ENCODE results near the gene E2F3.
"Not testable (repeated sequence)": the region's sequence is repeated elsewhere in the genome, so short reads cannot be mapped to it uniquely, and the experiment has no call there.

E2F3 gene

DNA sequence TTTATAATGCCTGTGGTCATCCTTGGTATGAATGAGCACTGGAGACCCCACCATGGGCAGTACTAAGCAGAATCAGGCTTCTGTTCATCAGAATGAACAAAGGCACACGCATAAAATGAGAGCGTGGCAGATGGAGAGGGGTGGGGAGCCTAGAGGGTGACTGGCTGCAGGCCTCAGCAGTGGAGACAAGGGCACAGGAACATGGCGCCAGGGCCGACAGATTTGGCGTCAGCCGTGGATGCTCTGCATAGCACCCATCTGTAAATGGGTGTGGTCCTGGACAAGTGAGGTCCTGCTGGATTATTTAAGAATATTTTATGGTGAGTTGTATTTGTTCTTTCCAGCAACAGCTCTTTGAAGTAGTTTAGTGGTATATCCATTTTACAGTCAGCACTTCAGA, 33.1 kb downstream of the E2F3 start:
- DNase-seq: no peak

GRCh38 chr6:20436719-20437118, 35.0 kb downstream of the E2F3 start:
- DNase-seq: no peak

- DNase-seq: no peak
These were observed 36.0 kb downstream of the E2F3 start for GRCh38 chr6:20437639-20438038.

DNA sequence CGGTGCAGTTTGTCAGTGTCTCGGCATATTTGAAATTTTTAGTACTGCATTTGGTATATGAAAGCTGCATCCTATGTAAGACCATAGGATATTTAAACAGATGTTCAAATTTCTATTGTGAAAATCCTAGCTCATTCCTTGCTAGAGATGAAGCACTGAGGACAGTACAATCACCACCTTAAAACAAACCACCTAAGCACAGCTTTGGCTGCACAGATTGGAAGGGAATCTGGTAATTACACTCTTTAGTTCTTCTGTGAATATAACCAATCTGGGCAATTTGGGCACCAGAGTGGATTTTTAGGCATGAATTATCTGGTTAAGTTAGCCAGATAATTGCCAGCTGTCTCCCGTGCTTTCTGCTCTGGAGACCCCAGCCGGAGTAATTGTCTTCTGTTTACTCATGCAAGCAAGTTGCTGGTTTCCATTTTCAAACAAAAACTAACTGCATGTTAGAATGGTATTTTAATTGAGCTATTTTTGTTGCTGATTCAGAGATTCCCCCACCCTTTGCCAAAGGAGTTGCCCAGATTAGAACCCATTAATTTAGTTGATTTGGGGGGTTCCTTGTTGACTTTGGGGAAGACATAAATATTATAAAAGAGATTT, 36.9 kb downstream of the E2F3 start:
- DNase-seq: no peak

- DNase-seq: no peak
These were observed 37.9 kb downstream of the E2F3 start for GRCh38 chr6:20439558-20439957.

DNA sequence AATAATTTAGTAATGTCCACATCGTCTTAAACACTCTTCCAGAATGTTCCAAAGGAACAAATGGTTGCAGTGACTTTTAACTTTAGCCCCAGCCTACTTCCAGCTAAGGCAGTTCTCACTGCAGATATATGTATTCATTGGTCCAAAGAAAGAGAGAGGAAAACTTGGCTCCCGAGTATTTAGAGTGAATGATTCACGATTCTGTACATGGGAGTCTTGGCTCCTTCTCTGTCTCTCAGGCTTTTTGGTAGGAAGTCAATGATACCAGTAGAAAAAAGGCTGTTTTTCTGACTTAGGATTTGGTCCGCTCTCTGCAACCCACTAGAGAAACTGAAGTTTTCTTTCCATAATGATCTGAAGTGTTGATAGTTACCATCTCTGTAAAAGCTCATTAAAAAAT, 38.6 kb downstream of the E2F3 start:
- DNase-seq: no peak

GRCh38 chr6:20441236-20441635, 39.6 kb downstream of the E2F3 start:
- no peak for DNase-seq

GRCh38 chr6:20441921-20442320, 40.2 kb downstream of the E2F3 start:
- no peak for DNase-seq

- DNase-seq: no peak
These were observed 43.1 kb downstream of the E2F3 start for GRCh38 chr6:20444786-20445271.

GRCh38 chr6:20447157-20447556, 45.5 kb downstream of the E2F3 start:
- no peak for DNase-seq

GRCh38 chr6:20447581-20448132, 46.0 kb downstream of the E2F3 start:
- no peak for DNase-seq

DNA sequence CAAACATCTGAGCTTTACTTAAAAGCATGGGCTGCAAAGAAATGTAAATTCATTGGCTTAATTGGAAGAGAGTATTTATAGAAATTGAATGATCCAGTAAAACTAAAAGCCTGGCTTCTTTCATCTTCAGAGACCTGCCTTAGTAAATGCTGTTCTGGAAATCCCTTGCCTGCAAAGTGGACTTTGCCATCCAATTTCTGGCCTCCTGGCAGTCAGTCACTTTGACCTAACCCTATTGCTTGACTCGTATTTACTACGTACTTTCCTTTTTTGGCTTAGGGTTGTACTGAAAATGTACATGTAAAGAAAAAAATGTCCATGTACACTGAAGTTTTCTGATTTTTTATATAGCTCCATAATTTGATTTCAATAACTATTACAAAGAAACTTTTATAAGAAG, 47.1 kb downstream of the E2F3 start:
- DNase-seq: no peak

DNA sequence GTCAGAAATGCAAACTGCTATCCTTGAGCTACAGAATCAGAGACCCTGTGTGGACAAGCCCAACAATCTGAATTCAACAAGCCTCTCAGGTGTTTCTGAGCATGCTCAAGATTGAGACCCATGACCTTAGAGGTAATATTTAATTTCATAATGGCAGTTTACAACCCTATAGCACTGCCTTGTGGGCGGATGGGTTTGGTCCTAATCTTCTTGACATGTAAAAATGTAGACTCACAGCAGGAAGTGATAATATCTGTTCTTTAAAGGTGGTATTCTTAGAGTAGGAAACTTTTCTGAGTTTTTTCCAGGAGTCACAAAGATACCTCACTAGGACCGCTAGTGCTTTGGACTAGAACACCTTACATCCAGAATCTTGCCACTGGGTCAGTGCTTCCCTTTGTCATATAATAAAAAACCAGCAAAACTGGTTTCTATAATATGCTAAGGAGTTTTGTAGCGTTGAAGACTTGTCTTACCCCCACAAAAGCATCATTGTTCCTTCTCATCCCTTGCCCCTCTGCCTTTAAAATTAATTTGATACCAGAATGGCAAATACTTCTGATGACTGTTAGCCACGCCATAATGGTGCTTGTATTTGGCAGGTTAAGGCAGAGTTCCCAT, 52.6 kb downstream of the E2F3 start:
- peak; percentile 39 for DNase-seq

DNA sequence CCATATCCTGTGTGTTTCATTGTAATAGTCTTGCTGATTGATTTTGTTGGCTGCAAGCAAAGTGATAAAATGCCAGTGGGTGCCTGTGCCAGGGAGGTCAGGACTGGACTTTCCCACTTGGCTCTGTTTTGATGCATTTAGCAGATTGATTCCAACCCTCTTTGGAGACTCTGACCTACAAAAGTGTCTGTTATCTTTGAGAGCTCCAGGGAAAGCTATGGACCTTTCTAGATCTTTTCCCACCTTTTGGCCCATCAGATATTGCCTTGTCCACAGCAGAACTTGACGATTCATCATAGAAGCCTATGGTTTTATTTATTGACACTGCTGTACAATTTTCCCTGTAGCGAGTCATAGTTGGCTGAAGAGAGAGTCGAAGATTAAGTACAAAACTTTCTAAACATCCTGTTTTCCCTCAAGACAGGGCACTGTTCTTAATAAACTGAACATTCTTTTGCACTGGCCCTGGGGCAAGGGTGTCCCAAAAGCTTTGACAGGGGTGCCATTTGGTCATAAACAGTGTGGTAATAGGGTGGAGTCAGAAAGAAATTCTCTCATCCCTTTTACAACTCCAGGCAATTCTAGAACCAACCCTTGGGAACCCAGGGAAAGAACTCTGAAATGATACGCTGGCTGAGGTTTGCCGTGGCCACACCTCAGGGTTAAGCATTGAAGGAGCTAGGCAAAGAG, 53.7 kb downstream of the E2F3 start:
- no peak for DNase-seq

DNA sequence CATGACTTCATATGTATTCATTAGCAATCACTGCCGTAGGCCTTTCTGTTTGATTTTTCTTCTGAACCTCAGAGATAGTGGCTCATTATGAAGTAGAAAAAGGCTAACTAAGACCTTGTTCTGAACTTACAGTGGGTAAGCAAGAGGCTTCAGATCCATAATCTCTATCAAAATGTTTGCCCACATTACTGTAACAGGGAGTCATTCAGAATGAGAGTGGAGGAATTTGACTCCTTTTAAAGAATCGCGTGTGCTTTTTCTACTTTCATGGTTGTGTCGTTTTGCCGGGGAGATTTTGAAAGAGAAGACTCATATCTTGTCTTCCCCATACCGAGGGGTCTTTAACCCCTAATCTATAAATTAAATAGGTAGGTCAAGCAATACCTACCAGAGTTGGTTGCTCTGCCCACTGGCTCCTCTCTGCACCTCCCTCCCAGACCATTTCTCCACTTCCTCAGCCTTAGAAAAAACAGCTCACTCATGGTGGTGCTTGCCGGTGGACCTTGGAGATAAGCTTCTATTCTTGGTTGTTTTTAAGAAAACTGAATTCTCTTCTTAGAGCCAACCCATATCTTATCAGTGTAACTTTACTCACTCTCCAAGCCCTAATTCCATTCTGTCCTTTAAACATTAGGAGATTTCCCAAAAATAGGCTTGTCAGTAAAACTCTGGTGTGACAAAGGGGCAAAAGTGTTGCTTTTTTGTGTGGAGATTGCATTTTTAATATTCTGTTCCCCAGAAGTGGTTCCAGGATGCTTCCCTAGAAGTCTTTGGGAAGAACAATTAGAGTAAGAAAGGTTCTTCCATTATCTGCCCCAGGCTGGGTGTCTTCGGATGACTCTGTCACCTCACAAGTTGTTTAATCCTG, 56.6 kb downstream of the E2F3 start:
- no peak for DNase-seq

DNA sequence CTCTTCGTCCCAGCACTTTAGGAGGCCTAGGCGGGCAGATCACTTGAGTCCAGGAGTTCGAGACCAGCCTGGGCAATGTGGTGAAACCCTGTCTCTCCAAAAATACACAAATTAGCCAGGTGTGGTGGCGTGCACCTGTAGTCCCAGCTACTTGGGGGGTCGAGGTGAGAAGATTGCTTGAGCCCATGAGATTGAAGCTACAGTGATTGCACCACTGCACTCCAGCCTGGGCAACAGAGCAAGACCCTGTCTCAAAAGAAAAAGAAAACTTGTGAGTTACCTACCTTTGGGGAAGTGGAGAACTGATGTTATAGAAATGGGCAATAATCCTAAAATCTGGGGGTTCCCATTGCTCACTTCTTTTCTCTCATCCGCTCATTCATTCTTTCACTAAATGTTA, 58.0 kb downstream of the E2F3 start:
- no peak for DNase-seq

DNA sequence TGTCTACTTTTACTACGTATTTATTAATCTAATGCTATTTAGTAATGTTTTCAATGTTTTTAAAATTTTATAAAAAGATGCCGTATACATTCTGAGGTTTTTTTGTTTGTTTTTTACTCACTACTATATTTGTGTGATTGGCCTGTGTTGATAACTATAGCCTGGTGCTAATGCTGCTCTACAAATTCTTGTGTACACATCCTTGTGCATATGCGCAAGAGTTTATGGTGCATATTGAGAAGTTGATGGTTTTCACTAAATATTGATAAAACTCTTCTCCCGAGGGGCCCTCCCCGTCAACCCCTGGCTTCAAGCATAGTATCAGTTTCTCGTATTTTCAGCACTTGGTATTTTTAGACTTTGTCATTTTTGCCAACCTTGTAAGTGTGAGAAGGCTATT, 59.9 kb downstream of the E2F3 start:
- DNase-seq: no peak

- DNase-seq: no peak
These were observed 61.7 kb downstream of the E2F3 start for GRCh38 chr6:20463396-20463795.

DNA sequence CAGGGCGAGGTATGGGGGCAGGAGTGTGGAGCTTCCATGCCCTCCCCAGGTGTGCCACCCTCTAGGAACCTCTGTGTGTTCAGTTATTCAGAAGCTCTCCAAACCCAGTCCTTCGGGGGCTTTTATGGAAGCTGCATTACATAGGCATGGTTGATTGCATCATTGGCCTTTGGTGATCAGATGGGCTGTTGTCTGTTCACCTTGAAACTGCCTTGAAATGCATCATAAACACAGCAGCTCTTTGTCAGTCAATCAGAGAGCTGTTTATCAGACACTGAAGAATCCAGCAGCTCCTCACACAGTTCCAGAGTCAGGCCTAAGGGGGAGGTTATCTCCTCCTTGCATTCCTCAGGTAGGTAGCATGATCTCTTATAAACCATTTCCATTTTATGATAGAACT, 62.4 kb downstream of the E2F3 start:
- no peak for DNase-seq

DNA sequence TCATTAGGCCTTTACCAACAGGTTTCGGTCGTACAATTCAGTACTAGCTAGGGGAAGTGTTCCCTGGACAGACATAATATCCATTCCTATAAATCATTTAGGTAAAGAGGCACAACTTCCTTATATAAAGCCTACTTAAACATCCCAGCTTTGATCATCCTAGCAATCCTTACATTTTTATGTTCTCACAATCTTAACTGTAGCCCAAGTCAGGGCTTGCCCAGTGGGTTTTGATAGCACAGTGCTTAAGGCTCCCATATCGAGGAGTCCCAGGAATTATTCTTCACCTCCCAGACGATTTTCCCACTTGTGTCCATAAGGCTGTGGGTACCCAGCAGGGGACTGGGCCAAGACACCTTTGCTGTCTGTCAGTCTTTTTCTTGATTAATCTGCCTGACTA, 63.2 kb downstream of the E2F3 start:
- no peak for DNase-seq

GRCh38 chr6:20465616-20466015, 63.9 kb downstream of the E2F3 start:
- not testable (repeated sequence) for DNase-seq

GRCh38 chr6:20467437-20467836, 65.8 kb downstream of the E2F3 start:
- DNase-seq: no peak

GRCh38 chr6:20468209-20468608, 66.5 kb downstream of the E2F3 start:
- no peak for DNase-seq
